ENCODE measurements around the gene SEPSECS. TPM values are rescaled to one million over a fixed set of nuclear protein-coding genes. Genes with fewer than 3 reads are reported as not detected.

SEPSECS gene
- total and polyA plus RNA-seq, 4 donors, result 9.5 to 17.2 (median 12.3) TPM

DNA sequence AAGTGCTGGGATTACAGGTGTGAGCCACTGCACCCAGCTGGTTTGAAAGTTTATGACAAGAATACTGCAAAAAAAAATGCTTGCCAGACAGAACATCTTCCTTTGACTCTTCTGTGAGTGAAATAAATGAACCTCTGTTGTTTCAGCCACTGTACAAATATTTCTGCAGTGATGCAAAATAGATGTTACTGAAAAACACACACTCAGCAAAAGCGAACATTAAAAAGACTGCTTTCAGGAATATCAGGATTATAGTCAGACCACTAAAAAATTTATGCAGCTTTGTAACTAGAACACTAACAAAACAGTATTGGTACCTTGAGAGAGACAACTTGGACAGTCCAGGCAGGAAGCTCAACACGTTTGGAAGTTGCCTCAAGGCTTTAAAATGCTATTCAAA, 16.9 kb upstream of the SEPSECS start:
- no peak for DNase-seq (ENCODE audit: low read depth in 4 of 6, low spot score in 6 of 6)
- Histone ChIP-seq H3K36me3 (ENCODE audit: control insufficient read depth, insufficient read depth, low read length) (no peaks in the 10 kb centered on the region), H3K4me3 (ENCODE audit: low read depth, low read length) (no peak overlapping the region), H3K9me3 (ENCODE audit: control insufficient read depth, insufficient read depth, low read length) (no peaks in the 10 kb centered on the region), H3K27ac (ENCODE audit: low read depth, low read length) (no peak overlapping the region), H3K27me3 (ENCODE audit: control insufficient read depth, insufficient read depth, low read length) (no peaks in the 10 kb centered on the region), H3K4me1 (ENCODE audit: control insufficient read depth, insufficient read depth, low read length) (no peaks in the 10 kb centered on the region)
- 90% methylated on average over 1 of the region's 2 CpGs for WGBS (ENCODE audit: insufficient coverage)

GRCh38 chr4:25174674-25175073, 14.4 kb upstream of the SEPSECS start:
- Histone ChIP-seq H3K4me3 (ENCODE audit: low read depth, low read length) (no peak overlapping the region), H3K27ac (ENCODE audit: low read depth, low read length) (no peak overlapping the region), H3K36me3 (ENCODE audit: control insufficient read depth, insufficient read depth, low read length) (no peaks in the 10 kb centered on the region), H3K4me1 (ENCODE audit: control insufficient read depth, insufficient read depth, low read length) (no peaks in the 10 kb centered on the region), H3K27me3 (ENCODE audit: control insufficient read depth, insufficient read depth, low read length) (no peaks in the 10 kb centered on the region), H3K9me3 (ENCODE audit: control insufficient read depth, insufficient read depth, low read length) (no peaks in the 10 kb centered on the region)
- DNase-seq (ENCODE audit: low read depth in 4 of 6, low spot score in 6 of 6), result no peak
- WGBS (ENCODE audit: insufficient coverage), result 100% methylated on average over 1 of the region's 3 CpGs

- 89% methylated on average over 1 of the region's 3 CpGs for WGBS (ENCODE audit: insufficient coverage)
- H3K4me1 ChIP-seq (ENCODE audit: control insufficient read depth, insufficient read depth, low read length), result no peaks in the 10 kb centered on the region
- H3K27ac ChIP-seq (ENCODE audit: low read depth, low read length), result no peak overlapping the region
- H3K9me3 ChIP-seq (ENCODE audit: control insufficient read depth, insufficient read depth, low read length), result no peaks in the 10 kb centered on the region
- H3K4me3 ChIP-seq (ENCODE audit: low read depth, low read length), result no peak overlapping the region
- no peaks in the 10 kb centered on the region for H3K27me3 ChIP-seq (ENCODE audit: control insufficient read depth, insufficient read depth, low read length)
- no peak for DNase-seq (ENCODE audit: low read depth in 4 of 6, low spot score in 6 of 6)
- no peaks in the 10 kb centered on the region for H3K36me3 ChIP-seq (ENCODE audit: control insufficient read depth, insufficient read depth, low read length)
Measured at GRCh38 chr4:25172961-25173915, 13.0 kb upstream of the SEPSECS start.

- Histone ChIP-seq H3K36me3 (ENCODE audit: control insufficient read depth, insufficient read depth, low read length) (no peaks in the 10 kb centered on the region), H3K9me3 (ENCODE audit: control insufficient read depth, insufficient read depth, low read length) (no peaks in the 10 kb centered on the region), H3K4me1 (ENCODE audit: control insufficient read depth, insufficient read depth, low read length) (no peaks in the 10 kb centered on the region), H3K27me3 (ENCODE audit: control insufficient read depth, insufficient read depth, low read length) (no peaks in the 10 kb centered on the region), H3K4me3 (ENCODE audit: low read depth, low read length) (no peak overlapping the region), H3K27ac (ENCODE audit: low read depth, low read length) (peak overlapping the region; percentile 1)
- 73% methylated on average over 4 of the region's 11 CpGs for WGBS (ENCODE audit: insufficient coverage)
- DNase-seq (ENCODE audit: low read depth in 4 of 6, low spot score in 6 of 6), result peak in 2 of 6 donors; percentile 44 to 61
Measured at GRCh38 chr4:25171201-25171865, 11.1 kb upstream of the SEPSECS start.

- no peaks in the 10 kb centered on the region for H3K27me3 ChIP-seq (ENCODE audit: control insufficient read depth, insufficient read depth, low read length)
- H3K9me3 ChIP-seq (ENCODE audit: control insufficient read depth, insufficient read depth, low read length), result no peaks in the 10 kb centered on the region
- no peak for DNase-seq (ENCODE audit: low read depth in 4 of 6, low spot score in 6 of 6)
- H3K27ac ChIP-seq (ENCODE audit: low read depth, low read length), result no peak overlapping the region
- H3K4me1 ChIP-seq (ENCODE audit: control insufficient read depth, insufficient read depth, low read length), result no peaks in the 10 kb centered on the region
- H3K4me3 ChIP-seq (ENCODE audit: low read depth, low read length), result no peak overlapping the region
- no peaks in the 10 kb centered on the region for H3K36me3 ChIP-seq (ENCODE audit: control insufficient read depth, insufficient read depth, low read length)
Measured at GRCh38 chr4:25169446-25169845, 9.2 kb upstream of the SEPSECS start.

DNA sequence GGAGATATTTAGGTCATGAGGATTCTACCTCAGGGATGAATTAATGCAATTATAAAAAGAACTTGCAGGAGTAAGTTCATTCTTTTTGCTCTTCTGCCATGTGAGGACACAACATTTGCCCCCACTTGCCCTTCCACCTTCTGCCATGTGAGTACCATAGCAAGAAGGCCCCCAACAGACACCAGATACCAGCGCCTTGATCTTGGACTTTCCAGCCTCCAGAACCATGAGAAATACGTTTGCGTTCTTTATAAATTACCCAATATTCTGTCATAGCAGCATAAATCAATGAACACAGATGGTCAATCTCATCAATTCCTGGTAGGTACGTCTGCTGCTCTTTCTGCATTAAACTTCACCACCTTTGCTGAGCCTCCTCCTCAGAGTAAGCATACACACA, 5.7 kb upstream of the SEPSECS start:
- H3K9me3 ChIP-seq (ENCODE audit: control insufficient read depth, insufficient read depth, low read length), result no peaks in the 10 kb centered on the region
- H3K36me3 ChIP-seq (ENCODE audit: control insufficient read depth, insufficient read depth, low read length), result no peaks in the 10 kb centered on the region
- no peaks in the 10 kb centered on the region for H3K4me1 ChIP-seq (ENCODE audit: control insufficient read depth, insufficient read depth, low read length)
- DNase-seq (ENCODE audit: low read depth in 4 of 6, low spot score in 6 of 6), result no peak
- H3K27me3 ChIP-seq (ENCODE audit: control insufficient read depth, insufficient read depth, low read length), result no peaks in the 10 kb centered on the region
- 98% methylated on average over 4 of the region's 4 CpGs for WGBS (ENCODE audit: insufficient coverage)
- no peak overlapping the region for H3K4me3 ChIP-seq (ENCODE audit: low read depth, low read length)
- no peak overlapping the region for H3K27ac ChIP-seq (ENCODE audit: low read depth, low read length)

GRCh38 chr4:25163196-25163595, 2.9 kb upstream of the SEPSECS start:
- Histone ChIP-seq H3K4me1 (ENCODE audit: control insufficient read depth, insufficient read depth, low read length) (peaks cover 7% of the 10 kb centered on the region), H3K27me3 (ENCODE audit: control insufficient read depth, insufficient read depth, low read length) (no peaks in the 10 kb centered on the region)
- WGBS (ENCODE audit: insufficient coverage), result 86% methylated on average over 1 of the region's 1 CpG

GRCh38 chr4:25162566-25162965, 2.3 kb upstream of the SEPSECS start:
- Histone ChIP-seq H3K9me3 (ENCODE audit: control insufficient read depth, insufficient read depth, low read length) (no peaks in the 10 kb centered on the region), H3K4me3 (ENCODE audit: low read depth, low read length) (no peak overlapping the region), H3K27ac (ENCODE audit: low read depth, low read length) (no peak overlapping the region), H3K4me1 (ENCODE audit: control insufficient read depth, insufficient read depth, low read length) (peaks cover 7% of the 10 kb centered on the region), H3K36me3 (ENCODE audit: control insufficient read depth, insufficient read depth, low read length) (peaks cover 2% of the 10 kb centered on the region), H3K27me3 (ENCODE audit: control insufficient read depth, insufficient read depth, low read length) (no peaks in the 10 kb centered on the region)
- no peak for DNase-seq (ENCODE audit: low read depth in 4 of 6, low spot score in 6 of 6)
- WGBS (ENCODE audit: insufficient coverage), result no CpG with 5 or more reads among the region's 1 CpG

More at GRCh38 chr4:25163196-25163595, 2.9 kb upstream of the SEPSECS start:
- Histone ChIP-seq H3K4me3 (ENCODE audit: low read depth, low read length) (no peak overlapping the region), H3K9me3 (ENCODE audit: control insufficient read depth, insufficient read depth, low read length) (no peaks in the 10 kb centered on the region), H3K27ac (ENCODE audit: low read depth, low read length) (no peak overlapping the region), H3K36me3 (ENCODE audit: control insufficient read depth, insufficient read depth, low read length) (peaks cover 2% of the 10 kb centered on the region)
- no peak for DNase-seq (ENCODE audit: low read depth in 4 of 6, low spot score in 6 of 6)

- H3K4me1 ChIP-seq (ENCODE audit: control insufficient read depth, insufficient read depth, low read length), result peaks cover 7% of the 10 kb centered on the region
Measured at GRCh38 chr4:25161593-25161950, 1.3 kb upstream of the SEPSECS start.

More at GRCh38 chr4:25161593-25161950, 1.3 kb upstream of the SEPSECS start:
- WGBS (ENCODE audit: insufficient coverage), result 31% methylated on average over 2 of the region's 2 CpGs
- Histone ChIP-seq H3K27ac (ENCODE audit: low read depth, low read length) (peak overlapping the region; percentile 96), H3K36me3 (ENCODE audit: control insufficient read depth, insufficient read depth, low read length) (peaks cover 2% of the 10 kb centered on the region), H3K9me3 (ENCODE audit: control insufficient read depth, insufficient read depth, low read length) (no peaks in the 10 kb centered on the region), H3K4me3 (ENCODE audit: low read depth, low read length) (peak overlapping the region; percentile 95), H3K27me3 (ENCODE audit: control insufficient read depth, insufficient read depth, low read length) (no peaks in the 10 kb centered on the region)
- no peak for DNase-seq (ENCODE audit: low read depth in 4 of 6, low spot score in 6 of 6)
